Stimulated activated CD4-positive, alpha-beta T cell treated with anti-CD3 and anti-CD28 coated beads, Interleukin-15, amount 100 ng/mL, for 1 hour (primary cell): ENCODE data around the gene SIRPB1.
"Not testable (repeated sequence)": the region's sequence is repeated elsewhere in the genome, so short reads cannot be mapped to it uniquely, and the experiment has no call there.

Source experiments
- DNase-seq, 2 donors: peaks; one replicate each; pipeline ENCODE4 v3.0.0-alpha.2; 2020; ENCODE audit warnings: low read depth in 1 of 2, low spot score in 1 of 2

The SIRPB1 gene

GRCh38 chr20:1637226-1637625, 17.4 kb upstream of the SIRPB1 start:
- no peak for DNase-seq

- DNase-seq = no peak
Observed at GRCh38 chr20:1636621-1637020, 16.8 kb upstream of the SIRPB1 start.

- DNase-seq = no peak
Observed at GRCh38 chr20:1635291-1635979, 15.6 kb upstream of the SIRPB1 start.

GRCh38 chr20:1633535-1633934, 13.7 kb upstream of the SIRPB1 start:
- DNase-seq = no peak

GRCh38 chr20:1632178-1632577, 12.4 kb upstream of the SIRPB1 start:
- peak in 1 of 2 donors; percentile 26 for DNase-seq

- no peak for DNase-seq
Observed at GRCh38 chr20:1631309-1632151, 11.7 kb upstream of the SIRPB1 start.

- no peak for DNase-seq
Observed at GRCh38 chr20:1630186-1630585, 10.4 kb upstream of the SIRPB1 start.

- no peak for DNase-seq
Observed at GRCh38 chr20:1629321-1629720, 9.5 kb upstream of the SIRPB1 start.

GRCh38 chr20:1628621-1629020, 8.8 kb upstream of the SIRPB1 start:
- DNase-seq = no peak

- DNase-seq = no peak
Observed at GRCh38 chr20:1627200-1627550, 7.4 kb upstream of the SIRPB1 start.

- no peak for DNase-seq
Observed at GRCh38 chr20:1626528-1627199, 6.9 kb upstream of the SIRPB1 start.

- no peak for DNase-seq
Observed at GRCh38 chr20:1625083-1625690, 5.4 kb upstream of the SIRPB1 start.

- no peak for DNase-seq
Observed at GRCh38 chr20:1623501-1624205, 3.8 kb upstream of the SIRPB1 start.

- no peak for DNase-seq
Observed at GRCh38 chr20:1622450-1622849, 2.6 kb upstream of the SIRPB1 start.

GRCh38 chr20:1621316-1621715, 1.5 kb upstream of the SIRPB1 start:
- no peak for DNase-seq

- DNase-seq = no peak
Observed at GRCh38 chr20:1618954-1619540, 762 bp downstream of the SIRPB1 start.

GRCh38 chr20:1618479-1618878, 1.3 kb downstream of the SIRPB1 start:
- no peak for DNase-seq

- DNase-seq = no peak
Observed at GRCh38 chr20:1616858-1617434, 2.9 kb downstream of the SIRPB1 start.

- not testable (repeated sequence) for DNase-seq
Observed at GRCh38 chr20:1610404-1610803, 9.4 kb downstream of the SIRPB1 start.

- DNase-seq = not testable (repeated sequence)
Observed at GRCh38 chr20:1608678-1609347, 11.0 kb downstream of the SIRPB1 start.
